NCI-H2196 treated with DMSO at 0.1 percent for 48 hours (cell line): ENCODE measurements around the gene PTN.
"Not testable (repeated sequence)": the region's sequence is repeated elsewhere in the genome, so short reads cannot be mapped to it uniquely, and the experiment has no call there.

Experiments used
- DNase-seq: peaks from one replicate; lab custom pipeline; 2025; ENCODE audit not compliant: unreplicated experiment; lab: John Stamatoyannopoulos, UW

The PTN gene

GRCh38 chr7:137181619-137182018 is 161.9 kb downstream of the PTN start:
- not testable (repeated sequence) for DNase-seq
